ENCODE measurements around the gene TGFBRAP1.

DNA sequence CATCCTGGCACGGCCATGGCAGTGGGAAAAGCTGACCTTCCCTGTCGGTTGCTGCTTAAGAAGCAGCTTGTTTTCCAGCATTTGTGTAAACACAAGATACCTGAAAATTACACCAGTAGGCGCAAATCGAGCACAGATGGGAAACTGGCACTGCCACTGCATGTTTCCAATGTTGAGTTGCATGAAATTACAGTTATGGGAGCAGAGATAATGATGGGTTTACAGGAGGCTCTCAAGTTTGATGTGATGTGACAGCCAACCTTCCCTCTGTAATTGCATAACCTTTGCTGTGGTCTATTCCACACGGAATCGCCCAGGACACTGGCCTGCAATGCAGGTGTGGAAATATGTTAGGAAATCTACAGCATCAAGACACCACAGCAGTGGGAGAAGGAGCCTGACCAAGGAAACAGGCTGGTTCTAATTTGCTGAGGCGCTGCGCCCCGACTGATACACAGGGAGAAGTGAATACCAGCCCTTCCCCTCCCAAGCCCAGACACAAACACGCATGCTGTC is 70.6 kb downstream of the TGFBRAP1 start:
- no peak for TF ChIP-seq EZH2 (IDR thresholded peaks at IDR 0.05; ENCODE audit: insufficient read depth, poor library complexity, severe bottlenecking)
- no peak for TF ChIP-seq EZH2phosphoT487 (IDR thresholded peaks at IDR 0.05; ENCODE audit: insufficient read depth, low read depth)
